C4-2B (cell line): ENCODE measurements around the gene SLC22A1.

Experiments used
- H3K27ac ChIP-seq: fragments of 450-650 bp; 2 replicates; pipeline ENCODE4 v1.5.1; 2017
- CTCF ChIP-seq: fragments of 450-650 bp; conservative IDR thresholded peaks from 2 replicates; pipeline ENCODE4 v1.5.1; 2017; ENCODE audit warnings: mild to moderate bottlenecking
- ZFX ChIP-seq: fragments of 450-650 bp; IDR thresholded peaks from 2 replicates; pipeline ENCODE4 v1.6.1; 2017

Gene SLC22A1

GRCh38 chr6:160121558-160121957 is at the start of gene SLC22A1:
Gene SLC22A1, plus strand, starts transcription at chr6:160121815. Its CDS starts 121 bp downstream, at chr6:160121936.
- no peak within 1 kb of the TSS for H3K27ac ChIP-seq
- no peak for TF ChIP-seq CTCF
- TF ChIP-seq ZFX: no peak

- TF ChIP-seq CTCF (no peak), ZFX (no peak)
- H3K27ac ChIP-seq: no peak overlapping the region
Observed at GRCh38 chr6:160073272-160073671, 48.3 kb upstream of the SLC22A1 start.

DNA sequence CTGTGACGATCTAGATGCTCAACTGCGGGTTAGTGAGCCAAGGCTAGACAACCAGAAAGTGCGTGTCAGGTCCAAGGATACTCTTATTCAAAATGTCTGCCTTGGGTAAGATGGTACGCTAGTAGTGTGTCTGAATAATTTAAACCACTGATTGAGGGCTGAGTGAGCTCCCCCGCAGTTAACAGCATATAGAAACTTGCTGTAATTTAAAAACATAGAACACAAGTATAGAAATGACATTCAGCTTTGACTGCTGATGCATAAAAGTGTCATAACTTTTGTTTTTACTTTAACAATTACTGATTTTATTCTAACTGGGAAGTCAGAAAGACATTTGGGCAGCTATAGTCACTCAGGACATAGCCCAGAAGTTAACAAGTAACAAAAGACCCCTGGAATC is 45.6 kb upstream of the SLC22A1 start:
- H3K27ac ChIP-seq: no peak overlapping the region
- no peak for TF ChIP-seq ZFX
- no peak for TF ChIP-seq CTCF

- TF ChIP-seq ZFX (no peak), CTCF (no peak)
- no peak overlapping the region for H3K27ac ChIP-seq
Observed at GRCh38 chr6:160077024-160077423, 44.6 kb upstream of the SLC22A1 start.

DNA sequence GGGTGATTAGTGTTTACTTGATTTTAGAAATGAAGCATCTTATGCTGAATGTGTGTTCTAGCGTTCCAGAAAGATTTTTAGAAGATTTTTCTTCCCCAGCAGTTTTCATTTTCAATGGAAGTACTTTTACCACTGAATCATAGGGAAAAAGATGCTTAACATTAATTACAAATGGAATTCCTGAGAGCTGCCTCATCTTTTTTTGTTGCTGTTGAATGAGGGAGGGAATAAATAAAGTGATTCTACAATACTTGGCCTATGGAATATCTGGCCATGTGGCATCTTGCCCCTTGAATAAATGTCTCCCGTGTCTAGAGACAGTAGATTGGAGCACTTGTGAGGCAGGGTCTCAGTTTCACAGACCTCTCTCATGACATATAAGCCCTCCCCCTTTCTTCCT is 44.1 kb upstream of the SLC22A1 start:
- TF ChIP-seq CTCF: no peak
- TF ChIP-seq ZFX: no peak
- H3K27ac ChIP-seq: no peak overlapping the region

DNA sequence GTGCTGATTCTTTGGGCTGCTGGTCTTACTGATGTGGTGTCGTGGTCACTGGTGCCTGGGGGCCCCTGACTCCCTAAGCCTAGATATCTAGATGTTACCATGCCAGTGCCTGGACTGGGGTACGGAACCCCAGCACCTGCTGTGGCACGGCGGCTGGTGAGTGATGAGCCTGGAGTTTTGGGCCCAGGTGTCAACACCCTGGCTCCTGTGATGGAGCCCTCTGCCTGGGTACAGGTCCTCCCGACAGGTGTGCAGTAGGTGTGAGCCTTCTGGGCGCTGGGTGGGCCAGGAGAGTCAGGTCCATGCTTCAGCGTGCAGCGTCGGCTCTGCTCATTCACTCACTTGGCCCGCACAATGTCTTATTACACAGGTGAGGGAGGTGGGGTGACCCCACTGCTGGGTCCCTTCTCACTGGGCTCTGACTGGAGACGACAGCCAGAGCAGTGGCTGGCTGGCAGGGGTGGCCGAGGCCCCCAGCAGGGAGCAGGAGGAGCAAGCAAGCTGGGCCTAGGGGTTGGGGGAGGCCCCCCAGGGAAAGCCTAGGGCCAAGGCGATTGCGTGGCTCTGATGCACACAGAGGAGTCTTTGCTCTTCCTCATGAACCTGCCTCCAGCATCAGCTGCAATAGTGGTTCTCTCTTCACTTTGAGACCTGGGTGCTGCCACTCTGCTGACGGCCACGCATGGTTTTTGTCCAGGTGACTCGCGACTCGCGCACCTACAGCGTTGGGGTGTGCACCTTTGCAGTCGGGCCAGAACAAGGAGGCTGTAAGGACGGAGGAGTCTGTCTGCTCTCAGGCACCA is 42.5 kb upstream of the SLC22A1 start:
- H3K27ac ChIP-seq: no peak overlapping the region
- TF ChIP-seq ZFX (no peak), CTCF (no peak)

DNA sequence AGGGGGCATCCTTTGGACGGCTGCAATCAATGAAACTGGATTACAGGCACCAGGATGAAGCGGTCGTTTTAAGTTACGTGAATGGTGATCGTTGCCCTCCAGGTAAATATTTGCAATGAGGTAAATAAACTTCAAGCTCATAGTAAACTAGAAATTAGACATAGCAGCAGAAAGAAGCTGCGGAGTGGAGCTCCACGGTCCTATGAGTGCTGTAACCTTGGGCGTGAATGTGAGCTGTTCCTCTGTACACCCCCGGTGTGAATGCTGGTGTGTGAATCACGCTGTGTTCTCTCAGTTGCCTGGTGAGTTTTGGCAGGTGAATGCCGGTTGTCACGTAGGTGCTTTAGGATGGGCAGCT is 42.0 kb upstream of the SLC22A1 start:
- no peak overlapping the region for H3K27ac ChIP-seq
- TF ChIP-seq CTCF (no peak), ZFX (no peak)
